ENCODE data around the gene ZNF32.
A peak's percentile ranks its signal among the peaks of the same experiment; 100 is the strongest.

ZNF32 gene

DNA sequence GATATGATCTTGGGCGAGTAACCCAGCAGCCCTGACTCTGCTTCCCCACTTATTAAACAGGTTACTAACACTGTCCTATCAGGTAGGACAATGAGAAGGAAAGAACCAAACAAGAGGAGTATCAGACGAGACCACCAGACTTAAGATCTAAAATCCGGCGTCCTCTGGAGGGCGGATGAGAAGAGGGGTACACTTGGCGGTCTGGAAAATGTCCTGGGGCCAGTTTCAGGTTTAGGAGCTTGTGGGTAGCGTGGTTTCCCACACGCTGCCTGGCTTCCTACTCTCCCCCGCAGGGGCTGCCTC lies 635 bp downstream of the ZNF32 start:
- H3F3A ChIP-seq (ENCODE audit: insufficient read depth, low read length): no peaks in the 10 kb centered on the region; the same call in 1 of the 2 replicates
- H3K9me3 ChIP-seq (replicated peaks; ENCODE audit: insufficient read depth, low read length): no peaks in the 10 kb centered on the region
- no peaks in the 10 kb centered on the region for H3K9me2 ChIP-seq (replicated peaks; ENCODE audit: insufficient read depth, low read length)
- H3K79me2 ChIP-seq (ENCODE audit: low read length): no peaks in the 10 kb centered on the region
- peak overlapping the region; percentile 59 for H3K4me3 ChIP-seq (ENCODE audit: low read length)
- peak overlapping the region; percentile 65; the same call in 1 of the 2 replicates for H3K9ac ChIP-seq (ENCODE audit: low read length)
- no peaks in the 10 kb centered on the region for H3K4me1 ChIP-seq (ENCODE audit: low read length)
- H3K4me2 ChIP-seq (ENCODE audit: low read depth, low read length): peak overlapping the region; percentile 59
- no peaks in the 10 kb centered on the region for H3K27me3 ChIP-seq (replicated peaks; ENCODE audit: insufficient read depth, low read length)
- no peak overlapping the region for H3K27ac ChIP-seq (ENCODE audit: low read length)
- no peak for TF ChIP-seq EZH2 (optimal IDR thresholded peaks at IDR 0.05; ENCODE audit: low read depth, low read length)
- no peak for TF ChIP-seq CTCF (IDR thresholded peaks at IDR 0.05; ENCODE audit: low read length)
- TF ChIP-seq EZH2phosphoT487 (IDR thresholded peaks at IDR 0.05; ENCODE audit: low read length): no peak
- no peak for DNase-seq
- peak overlapping the region; percentile 95 for H2AFZ ChIP-seq (ENCODE audit: low read length)
- H3K36me3 ChIP-seq (replicated peaks; ENCODE audit: insufficient read depth, low read length): no peaks in the 10 kb centered on the region
- no peaks in the 10 kb centered on the region for H4K20me1 ChIP-seq (ENCODE audit: insufficient read depth, low read length)

DNA sequence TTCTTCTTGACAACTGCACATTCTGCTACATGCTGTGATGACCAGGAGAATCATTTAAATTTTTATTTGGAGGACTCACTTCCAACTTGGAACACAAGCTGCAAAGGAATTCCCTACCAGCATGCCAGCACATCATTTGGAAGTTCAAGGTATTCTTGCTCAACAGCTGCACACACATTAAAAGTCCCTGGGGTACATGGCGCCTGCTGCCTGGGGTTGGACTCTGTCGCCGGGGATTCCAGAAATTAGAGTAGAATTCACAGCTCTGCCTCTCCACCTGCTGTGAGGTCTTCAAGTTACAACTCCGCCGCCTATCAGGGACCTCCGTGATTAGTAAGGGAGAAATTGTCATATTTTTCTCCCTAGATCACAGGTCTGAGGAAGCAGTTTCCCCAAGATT lies 1.1 kb downstream of the ZNF32 start:
- H4K20me1 ChIP-seq (ENCODE audit: insufficient read depth, low read length): no peaks in the 10 kb centered on the region
- H3K9ac ChIP-seq (ENCODE audit: low read length): no peak overlapping the region
- H3K27me3 ChIP-seq (replicated peaks; ENCODE audit: insufficient read depth, low read length): no peaks in the 10 kb centered on the region
- no peaks in the 10 kb centered on the region for H3K9me3 ChIP-seq (replicated peaks; ENCODE audit: insufficient read depth, low read length)
- H3K9me2 ChIP-seq (replicated peaks; ENCODE audit: insufficient read depth, low read length): no peaks in the 10 kb centered on the region
- no peak for TF ChIP-seq EZH2 (optimal IDR thresholded peaks at IDR 0.05; ENCODE audit: low read depth, low read length)
- no peak for TF ChIP-seq CTCF (IDR thresholded peaks at IDR 0.05; ENCODE audit: low read length)
- TF ChIP-seq EZH2phosphoT487 (IDR thresholded peaks at IDR 0.05; ENCODE audit: low read length): no peak
- no peak for DNase-seq
- no peak overlapping the region for H3K4me2 ChIP-seq (ENCODE audit: low read depth, low read length)
- H3K36me3 ChIP-seq (replicated peaks; ENCODE audit: insufficient read depth, low read length): no peaks in the 10 kb centered on the region
- no peaks in the 10 kb centered on the region for H3K4me1 ChIP-seq (ENCODE audit: low read length)
- H2AFZ ChIP-seq (ENCODE audit: low read length): no peak overlapping the region
- H3K27ac ChIP-seq (ENCODE audit: low read length): no peak overlapping the region
- H3K79me2 ChIP-seq (ENCODE audit: low read length): no peaks in the 10 kb centered on the region
- no peak overlapping the region for H3K4me3 ChIP-seq (ENCODE audit: low read length)
- H3F3A ChIP-seq (ENCODE audit: insufficient read depth, low read length): no peaks in the 10 kb centered on the region; the same call in 1 of the 2 replicates

GRCh38 chr10:43645866-43646265 lies 2.8 kb downstream of the ZNF32 start:
- no peaks in the 10 kb centered on the region for H3K9me2 ChIP-seq (replicated peaks; ENCODE audit: insufficient read depth, low read length)
- no peaks in the 10 kb centered on the region for H3K4me1 ChIP-seq (ENCODE audit: low read length)
- no peaks in the 10 kb centered on the region for H3K79me2 ChIP-seq (ENCODE audit: low read length)
- H3K4me3 ChIP-seq (ENCODE audit: low read length): no peak overlapping the region
- H3K9me3 ChIP-seq (replicated peaks; ENCODE audit: insufficient read depth, low read length): no peaks in the 10 kb centered on the region
- H3F3A ChIP-seq (ENCODE audit: insufficient read depth, low read length): no peaks in the 10 kb centered on the region; the same call in 1 of the 2 replicates
- no peak overlapping the region for H3K4me2 ChIP-seq (ENCODE audit: low read depth, low read length)
- no peak overlapping the region for H3K27ac ChIP-seq (ENCODE audit: low read length)
- no peaks in the 10 kb centered on the region for H4K20me1 ChIP-seq (ENCODE audit: insufficient read depth, low read length)
- TF ChIP-seq CTCF (IDR thresholded peaks at IDR 0.05; ENCODE audit: low read length) (no peak), EZH2 (optimal IDR thresholded peaks at IDR 0.05; ENCODE audit: low read depth, low read length) (no peak), EZH2phosphoT487 (IDR thresholded peaks at IDR 0.05; ENCODE audit: low read length) (no peak)
- DNase-seq: no peak
- H3K27me3 ChIP-seq (replicated peaks; ENCODE audit: insufficient read depth, low read length): no peaks in the 10 kb centered on the region
- H3K36me3 ChIP-seq (replicated peaks; ENCODE audit: insufficient read depth, low read length): no peaks in the 10 kb centered on the region
- H2AFZ ChIP-seq (ENCODE audit: low read length): no peak overlapping the region
- H3K9ac ChIP-seq (ENCODE audit: low read length): no peak overlapping the region
